CD4-positive, CD25-positive, alpha-beta regulatory T cell (primary cell): Measurements from ENCODE around the gene GNB5. TPM values are rescaled to one million over a fixed set of nuclear protein-coding genes. Genes with fewer than 3 reads are reported as not detected.

Experiments used
- ATAC-seq, 2 donors: fragments of 150-1000 bp; cut with Tn5 transposase; one replicate each; pipeline ENCODE4 v1.10.0; 2021; ENCODE audit warnings: low read depth in 2 of 2, moderate number of reproducible peaks in 2 of 2, moderate library complexity in 1 of 2
- DNase-seq, 3 donors: peaks; one replicate each; pipeline versions ENCODE4 v3.0.0 to v3.0.0-alpha.2; 2012 to 2022; ENCODE audit warnings: mixed read lengths in 1 of 3
- H3K27ac ChIP-seq: one replicate; pipeline ENCODE4 v1.7.0; 2013; ENCODE audit warnings: mild to moderate bottlenecking, low read length; ENCODE audit not compliant: insufficient read depth, poor library complexity, severe bottlenecking
- H3K27me3 ChIP-seq: one replicate; pipeline ENCODE4 v1.7.0; 2013; ENCODE audit warnings: low read length; ENCODE audit not compliant: control insufficient read depth, insufficient read depth
- H3K36me3 ChIP-seq: one replicate; pipeline ENCODE4 v1.7.0; 2013; ENCODE audit warnings: mild to moderate bottlenecking, low read length, moderate library complexity; ENCODE audit not compliant: control insufficient read depth, insufficient read depth
- H3K4me1 ChIP-seq: 2 replicates; pipeline ENCODE4 v1.7.0; 2013; ENCODE audit warnings: mild to moderate bottlenecking, low read length; ENCODE audit not compliant: insufficient read depth, control insufficient read depth, poor library complexity, severe bottlenecking
- H3K4me3 ChIP-seq: one replicate; pipeline ENCODE4 v1.7.0; 2013; ENCODE audit warnings: low read depth, mild to moderate bottlenecking, low read length, moderate library complexity
- H3K9me3 ChIP-seq, 2 experiments: 1 replicate in 1 of 2; 2 replicates in 1 of 2; pipeline ENCODE4 v1.7.0; 2013; ENCODE audit warnings: low read length in 2 of 2, mild to moderate bottlenecking in 1 of 2, moderate library complexity in 1 of 2; ENCODE audit not compliant: control insufficient read depth in 2 of 2
- H3K27ac Mint-ChIP-seq, 3 donors: one replicate each; pipeline ENCODE4 v1.8.0; 2020 to 2022; ENCODE audit warnings: mild to moderate bottlenecking in 3 of 3, mixed read lengths in 3 of 3, moderate library complexity in 2 of 3
- H3K27me3 Mint-ChIP-seq: one replicate; pipeline ENCODE4 v1.8.0; 2022; ENCODE audit warnings: mild to moderate bottlenecking, mixed read lengths
- H3K36me3 Mint-ChIP-seq: one replicate; pipeline ENCODE4 v1.8.0; 2020; ENCODE audit warnings: mixed read lengths
- H3K4me1 Mint-ChIP-seq, 4 donors: one replicate each; pipeline ENCODE4 v1.8.0; 2020 to 2022; ENCODE audit warnings: mixed read lengths in 4 of 4, mild to moderate bottlenecking in 1 of 4
- H3K4me3 Mint-ChIP-seq, 4 donors: one replicate each; pipeline ENCODE4 v1.8.0; 2020 to 2022; ENCODE audit warnings: mild to moderate bottlenecking in 4 of 4, mixed read lengths in 4 of 4, moderate library complexity in 3 of 4
- H3K9me3 Mint-ChIP-seq, 7 donors: one replicate each; pipeline ENCODE4 v1.8.0; 2020 to 2022; ENCODE audit warnings: mixed read lengths in 7 of 7, mild to moderate bottlenecking in 3 of 7, moderate library complexity in 2 of 7
- polyA plus RNA-seq, 4 donors: library from polyadenylated mRNA; unstranded; fragments of 300-500 nt; fragmentation: Illumina TruSeq; gene quantifications; one replicate each; pipeline ENCODE4 v1.2.3, GENCODE V29; 2021
- total RNA-seq: library from RNA; stranded (reverse); gene quantifications from one replicate; pipeline ENCODE4 v1.2.3, GENCODE V29; 2022

Gene GNB5
- total and polyA plus RNA-seq, 5 donors from 2014 or later = 64.3 to 87.6 (median 65.8) TPM

DNA sequence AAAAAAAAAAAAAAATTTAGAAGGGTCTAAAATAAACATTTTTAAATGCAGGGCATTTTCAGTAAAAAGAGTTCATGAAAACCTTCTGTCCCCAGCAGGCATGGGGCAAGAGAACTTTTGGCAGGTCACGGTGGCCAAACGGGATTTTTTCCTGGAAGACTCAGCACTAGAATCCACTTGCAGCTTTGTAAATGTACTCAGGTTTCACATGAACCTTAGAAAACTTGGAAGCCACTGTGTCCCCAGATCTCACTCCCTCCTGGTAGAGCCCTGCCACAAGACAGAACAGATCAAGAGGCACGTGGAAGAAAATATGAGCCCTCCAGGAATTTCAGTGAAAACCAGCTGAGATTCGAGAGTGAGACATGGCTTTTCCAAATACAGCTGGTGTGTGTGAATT is 2.1 kb upstream of the GNB5 start:
- H3K4me1 ChIP-seq = no peaks in the 10 kb centered on the region

DNA sequence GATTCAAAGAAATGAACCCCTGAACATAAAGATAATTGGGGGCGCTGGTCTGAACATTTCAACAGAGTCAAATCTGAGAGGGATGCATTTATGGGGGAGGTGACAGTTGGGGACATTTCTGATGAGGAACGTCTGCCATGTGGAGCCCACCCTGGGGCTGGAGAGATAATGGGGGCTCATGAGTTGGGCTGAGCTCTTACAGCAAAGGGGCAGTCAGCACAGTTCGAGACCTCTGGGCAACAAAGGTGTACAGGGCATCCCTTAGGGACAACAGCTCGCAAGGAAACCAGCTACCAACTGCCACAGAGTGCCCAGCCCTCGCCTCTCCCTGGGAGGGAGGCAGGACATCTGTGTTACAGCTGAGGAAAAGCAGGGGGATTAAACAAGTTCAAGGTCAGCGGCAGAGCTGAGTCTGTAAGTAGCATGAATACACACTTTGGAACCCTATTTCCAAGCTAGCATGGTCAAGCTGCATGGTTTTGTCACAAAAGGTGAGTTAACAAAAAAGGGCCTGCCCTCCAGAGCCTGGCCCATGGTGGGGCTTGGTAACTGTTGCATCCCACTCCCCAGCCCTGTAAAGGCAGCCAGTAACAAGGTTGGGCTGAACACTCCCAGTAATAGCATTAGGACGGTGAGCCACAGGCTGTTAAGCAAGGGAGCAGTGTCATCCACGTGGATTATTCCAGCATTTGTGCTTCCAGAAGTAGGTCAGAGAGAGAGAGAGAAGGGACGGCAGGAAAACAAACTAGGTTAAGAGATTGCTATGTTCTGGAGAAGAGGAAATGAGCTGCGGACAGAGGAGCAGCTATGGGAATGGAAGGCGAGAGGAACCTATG is 4.3 kb downstream of the GNB5 start:
- H3K36me3 ChIP-seq = no peaks in the 10 kb centered on the region
- Mint-ChIP-seq H3K27ac (peak overlapping the region in 2 of 3 donors; percentile 35 to 52), H3K4me1 (peaks cover 0 to 8% (median 1%) of the 10 kb centered on the region in 4 donors), H3K36me3 (peaks cover 3% of the 10 kb centered on the region), H3K9me3 (no peaks in the 10 kb centered on the region), H3K27me3 (no peaks in the 10 kb centered on the region), H3K4me3 (peak overlapping the region in 1 of 4 donors; percentile 43)
- H3K4me1 ChIP-seq = no peaks in the 10 kb centered on the region
- ATAC-seq (no peak), DNase-seq (no peak)
- H3K9me3 ChIP-seq = no peaks in the 10 kb centered on the region
- no peak overlapping the region for H3K4me3 ChIP-seq
- no peaks in the 10 kb centered on the region for H3K27me3 ChIP-seq
- no peak overlapping the region for H3K27ac ChIP-seq

More for the DNA sequence above, 2.1 kb upstream of the GNB5 start:
- ATAC-seq (no peak), DNase-seq (no peak)
- H3K9me3 Mint-ChIP-seq = no peaks in the 10 kb centered on the region
- no peaks in the 10 kb centered on the region for H3K27me3 Mint-ChIP-seq
- Histone ChIP-seq H3K4me3 (no peak overlapping the region), H3K36me3 (no peaks in the 10 kb centered on the region), H3K27ac (no peak overlapping the region), H3K9me3 (no peaks in the 10 kb centered on the region), H3K27me3 (no peaks in the 10 kb centered on the region)
- peaks cover 3% of the 10 kb centered on the region for H3K36me3 Mint-ChIP-seq
- no peak overlapping the region for H3K4me3 Mint-ChIP-seq
- no peaks in the 10 kb centered on the region for H3K4me1 Mint-ChIP-seq
- H3K27ac Mint-ChIP-seq = no peak overlapping the region

DNA sequence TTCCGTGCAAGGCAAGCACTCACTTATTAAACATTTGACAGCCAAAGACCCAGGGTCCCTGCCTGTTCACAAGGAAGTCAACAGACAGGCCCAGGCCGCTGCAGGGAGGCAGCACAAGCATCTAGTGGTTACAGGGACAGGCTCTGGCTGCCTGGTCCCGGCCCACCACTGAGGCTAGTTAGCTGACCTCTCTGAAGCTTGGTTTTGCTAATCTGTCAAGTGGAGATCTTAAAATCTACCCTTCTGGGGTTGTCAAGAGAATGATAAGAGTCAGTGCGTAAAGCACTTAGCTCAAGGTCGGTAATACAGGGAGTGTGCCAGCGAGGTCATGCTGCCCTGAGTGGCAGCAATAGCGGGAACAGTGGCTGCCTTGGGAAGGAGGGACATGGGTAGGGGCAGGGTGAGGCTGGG is 6.0 kb downstream of the GNB5 start:
- Histone ChIP-seq H3K27me3 (no peaks in the 10 kb centered on the region), H3K27ac (no peak overlapping the region), H3K9me3 (no peaks in the 10 kb centered on the region), H3K4me1 (peaks cover 8% of the 10 kb centered on the region), H3K36me3 (no peaks in the 10 kb centered on the region), H3K4me3 (no peak overlapping the region)
- DNase-seq = no peak
- no peaks in the 10 kb centered on the region for H3K36me3 Mint-ChIP-seq
- H3K4me3 Mint-ChIP-seq = no peak overlapping the region
- peaks cover 5 to 21% (median 9%) of the 10 kb centered on the region in 4 donors for H3K4me1 Mint-ChIP-seq
- no peak for ATAC-seq
- H3K27me3 Mint-ChIP-seq = no peaks in the 10 kb centered on the region
- no peak overlapping the region for H3K27ac Mint-ChIP-seq
- H3K9me3 Mint-ChIP-seq = no peaks in the 10 kb centered on the region

DNA sequence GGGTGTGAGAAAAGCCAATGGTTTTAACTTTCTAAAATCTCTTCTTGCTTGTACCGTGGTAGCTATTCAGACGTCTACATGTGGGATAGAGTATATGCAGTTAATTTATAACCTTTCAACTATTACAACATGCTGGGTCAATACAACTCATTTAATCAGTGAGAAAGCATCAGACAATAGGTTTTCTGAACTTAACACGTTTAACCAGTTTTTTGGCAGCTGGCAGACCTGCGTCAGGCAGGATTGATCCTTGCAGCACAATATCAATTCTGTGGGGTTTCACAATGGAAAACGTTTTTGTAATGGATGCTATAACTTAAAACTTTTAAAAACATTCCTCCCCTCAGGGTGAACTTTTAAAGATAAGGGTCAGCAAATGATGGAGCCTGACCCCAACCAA is 6.5 kb downstream of the GNB5 start:
- H3K36me3 ChIP-seq = no peaks in the 10 kb centered on the region
- no peak overlapping the region for H3K4me3 ChIP-seq
- Mint-ChIP-seq H3K36me3 (no peaks in the 10 kb centered on the region), H3K27ac (no peak overlapping the region), H3K4me1 (peaks cover 5 to 21% (median 9%) of the 10 kb centered on the region in 4 donors), H3K27me3 (no peaks in the 10 kb centered on the region), H3K4me3 (peak overlapping the region in 1 of 4 donors; percentile 74), H3K9me3 (no peaks in the 10 kb centered on the region)
- no peak overlapping the region for H3K27ac ChIP-seq
- DNase-seq = no peak
- no peaks in the 10 kb centered on the region for H3K27me3 ChIP-seq
- peaks cover 10% of the 10 kb centered on the region for H3K4me1 ChIP-seq
- no peaks in the 10 kb centered on the region for H3K9me3 ChIP-seq
- ATAC-seq = no peak

GRCh38 chr15:52183562-52184173 is 7.5 kb downstream of the GNB5 start:
- DNase-seq (peak in 1 of 3 donors; percentile 25), ATAC-seq (no peak)
- H3K4me3 ChIP-seq = no peak overlapping the region
- no peaks in the 10 kb centered on the region for H3K9me3 ChIP-seq
- no peaks in the 10 kb centered on the region for H3K27me3 ChIP-seq
- Mint-ChIP-seq H3K36me3 (no peaks in the 10 kb centered on the region), H3K9me3 (no peaks in the 10 kb centered on the region), H3K27ac (no peak overlapping the region), H3K27me3 (no peaks in the 10 kb centered on the region), H3K4me1 (peaks cover 5 to 25% (median 13%) of the 10 kb centered on the region in 4 donors), H3K4me3 (peak overlapping the region in 2 of 4 donors; percentile 21 to 74)
- no peaks in the 10 kb centered on the region for H3K36me3 ChIP-seq
- peaks cover 14% of the 10 kb centered on the region for H3K4me1 ChIP-seq
- H3K27ac ChIP-seq = no peak overlapping the region

DNA sequence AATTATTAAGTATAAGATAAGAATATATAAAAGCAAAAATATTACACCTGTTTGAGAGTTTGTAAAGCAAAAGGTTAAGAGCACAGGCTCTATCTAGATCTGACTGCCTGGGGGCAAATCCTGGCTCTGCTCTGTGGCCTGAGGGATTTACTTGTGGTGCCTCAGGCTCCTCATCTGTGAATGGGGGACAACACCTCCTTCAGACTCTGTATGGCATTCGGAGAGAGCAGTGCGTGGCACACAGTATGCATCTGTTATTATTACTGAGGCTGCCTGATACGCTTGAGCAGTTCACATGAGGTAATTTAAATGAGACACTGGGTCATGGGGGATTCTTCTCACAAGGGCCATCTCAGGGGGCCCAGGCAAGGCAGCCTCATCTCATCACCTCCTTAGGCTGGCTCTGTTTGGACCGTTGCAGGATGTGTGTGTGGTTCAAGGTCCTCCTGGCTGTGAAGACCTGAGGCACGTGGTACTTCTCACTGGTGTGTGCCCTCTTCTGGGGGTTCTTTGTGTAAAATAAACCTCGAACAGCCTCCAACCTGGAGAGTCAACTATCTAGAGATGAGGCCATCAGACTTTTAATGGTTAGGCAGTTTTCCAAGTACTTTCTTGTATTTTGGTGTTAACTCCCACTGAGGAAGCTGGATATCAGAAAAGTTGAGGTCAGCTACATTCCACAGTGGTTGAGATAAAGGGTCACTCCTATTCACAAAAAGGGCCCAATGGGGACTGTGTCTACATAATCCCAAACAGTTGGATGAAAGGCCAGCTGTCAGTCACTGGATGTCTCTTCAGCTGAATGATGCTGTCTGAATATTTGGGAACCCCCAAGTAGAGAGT is 9.0 kb downstream of the GNB5 start:
- no peak overlapping the region for H3K27ac ChIP-seq
- H3K9me3 Mint-ChIP-seq = no peaks in the 10 kb centered on the region
- no peak for DNase-seq
- peak overlapping the region in 1 of 3 donors; percentile 36 for H3K27ac Mint-ChIP-seq
- no peak for ATAC-seq
- H3K4me1 Mint-ChIP-seq = peaks cover 5 to 40% (median 24%) of the 10 kb centered on the region in 4 donors
- H3K36me3 ChIP-seq = no peaks in the 10 kb centered on the region
- H3K4me3 Mint-ChIP-seq = peak overlapping the region in 3 of 4 donors; percentile 48 to 90 (median 73)
- no peak overlapping the region for H3K4me3 ChIP-seq
- H3K4me1 ChIP-seq = peaks cover 28% of the 10 kb centered on the region
- no peaks in the 10 kb centered on the region for H3K27me3 ChIP-seq
- H3K9me3 ChIP-seq = no peaks in the 10 kb centered on the region
- no peaks in the 10 kb centered on the region for H3K27me3 Mint-ChIP-seq
- no peaks in the 10 kb centered on the region for H3K36me3 Mint-ChIP-seq

DNA sequence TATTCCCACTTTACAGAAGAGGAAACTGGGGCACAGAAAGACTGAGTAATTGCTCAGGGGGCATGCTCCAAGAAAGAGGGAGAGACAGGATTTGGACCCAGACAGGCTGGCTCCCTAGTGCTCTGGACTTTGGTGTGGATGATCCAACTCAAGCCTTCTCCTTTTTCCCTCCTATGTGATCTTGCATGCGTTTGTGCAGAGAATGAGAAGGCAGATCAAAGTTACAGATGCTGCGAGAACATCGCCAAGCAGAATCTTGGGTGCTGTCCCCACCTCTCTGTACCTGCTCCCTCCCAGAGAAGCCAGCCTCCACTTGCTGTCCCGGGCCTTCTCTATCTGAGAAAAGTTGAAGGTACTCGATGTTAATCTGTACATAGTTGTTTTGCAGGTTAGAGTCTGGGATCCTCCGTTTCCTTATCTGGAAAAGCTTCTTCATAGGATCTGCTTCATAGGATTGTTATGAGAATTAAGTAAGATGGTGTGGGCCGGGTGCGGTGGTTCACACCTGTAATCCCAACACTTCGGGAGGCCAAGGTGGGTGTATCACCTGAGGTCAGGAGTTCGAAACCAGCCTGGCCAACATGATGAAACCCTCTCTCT is 10.2 kb downstream of the GNB5 start:
- Mint-ChIP-seq H3K36me3 (peaks cover 8% of the 10 kb centered on the region), H3K27ac (peak overlapping the region; percentile 92 to 97 (median 96)), H3K4me3 (peak overlapping the region; percentile 90 to 99 (median 92)), H3K27me3 (no peaks in the 10 kb centered on the region), H3K4me1 (peaks cover 5 to 52% (median 32%) of the 10 kb centered on the region in 4 donors), H3K9me3 (no peaks in the 10 kb centered on the region)
- Histone ChIP-seq H3K4me1 (peaks cover 28% of the 10 kb centered on the region), H3K27ac (peak overlapping the region; percentile 94), H3K9me3 (no peaks in the 10 kb centered on the region), H3K27me3 (no peaks in the 10 kb centered on the region), H3K4me3 (peak overlapping the region; percentile 69), H3K36me3 (peaks cover 8% of the 10 kb centered on the region)
- ATAC-seq = no peak
- DNase-seq = no peak
